ENCODE measurements around the gene FOXC1. TPM values are rescaled to one million over a fixed set of nuclear protein-coding genes. Genes with fewer than 3 reads are reported as not detected.
A peak's percentile ranks its signal among the peaks of the same experiment; 100 is the strongest.

Gene FOXC1
- total and polyA plus RNA-seq, 2 donors from 2014 or later, result 18.0 to 58.5 TPM

GRCh38 chr6:1643830-1644445 is 34.2 kb downstream of the FOXC1 start:
- peak in 1 of 5 donors; percentile 31 for DNase-seq
- intact Hi-C loops (cut with DNase I), result no loop called here

GRCh38 chr6:1644516-1645060 is 34.9 kb downstream of the FOXC1 start:
- Histone ChIP-seq H3K27ac (ENCODE audit: low read depth in 2 of 2, low read length in 2 of 2) (no peak overlapping the region), H3K27me3 (ENCODE audit: control insufficient read depth, insufficient read depth, low read length) (no peaks in the 10 kb centered on the region), H3K36me3 (ENCODE audit: control insufficient read depth in 2 of 3, insufficient read depth in 3 of 3, low read length in 3 of 3) (no peaks in the 10 kb centered on the region), H3K4me1 (ENCODE audit: control insufficient read depth in 2 of 3, insufficient read depth in 2 of 3, low read depth in 1 of 3, low read length in 3 of 3) (no peaks in the 10 kb centered on the region), H3K9me3 (ENCODE audit: control insufficient read depth in 2 of 3, insufficient read depth in 1 of 3, low read length in 3 of 3) (no peaks in the 10 kb centered on the region), H3K4me3 (ENCODE audit: low read length in 3 of 3) (no peak overlapping the region), H3K9ac (ENCODE audit: low read length in 3 of 3) (no peak overlapping the region)
- no peak for TF ChIP-seq CTCF (IDR thresholded peaks at IDR 0.05; ENCODE audit: borderline replicate concordance, extremely low read depth, insufficient read depth)
- intact Hi-C loops (cut with DNase I), result no loop called here
- FAIRE-seq, result no peak
- DNase-seq, result no peak

More at GRCh38 chr6:1643830-1644445, 34.2 kb downstream of the FOXC1 start:
- TF ChIP-seq CTCF (IDR thresholded peaks at IDR 0.05; ENCODE audit: borderline replicate concordance, extremely low read depth, insufficient read depth), result no peak
- no peak overlapping the region for H3K9ac ChIP-seq (ENCODE audit: low read length in 3 of 3)
- H3K4me1 ChIP-seq (ENCODE audit: control insufficient read depth in 2 of 3, insufficient read depth in 2 of 3, low read depth in 1 of 3, low read length in 3 of 3), result no peaks in the 10 kb centered on the region
- no peaks in the 10 kb centered on the region for H3K27me3 ChIP-seq (ENCODE audit: control insufficient read depth, insufficient read depth, low read length)
- H3K36me3 ChIP-seq (ENCODE audit: control insufficient read depth in 2 of 3, insufficient read depth in 3 of 3, low read length in 3 of 3), result no peaks in the 10 kb centered on the region
- H3K27ac ChIP-seq (ENCODE audit: low read depth in 2 of 2, low read length in 2 of 2), result no peak overlapping the region
- H3K9me3 ChIP-seq (ENCODE audit: control insufficient read depth in 2 of 3, insufficient read depth in 1 of 3, low read length in 3 of 3), result no peaks in the 10 kb centered on the region
- no peak for FAIRE-seq
- no peak overlapping the region for H3K4me3 ChIP-seq (ENCODE audit: low read length in 3 of 3)

GRCh38 chr6:1645466-1646185 is 35.9 kb downstream of the FOXC1 start:
- no peak for TF ChIP-seq CTCF (IDR thresholded peaks at IDR 0.05; ENCODE audit: borderline replicate concordance, extremely low read depth, insufficient read depth)
- no peaks in the 10 kb centered on the region for H3K27me3 ChIP-seq (ENCODE audit: control insufficient read depth, insufficient read depth, low read length)
- H3K9me3 ChIP-seq (ENCODE audit: control insufficient read depth in 2 of 3, insufficient read depth in 1 of 3, low read length in 3 of 3), result no peaks in the 10 kb centered on the region
- DNase-seq (no peak), FAIRE-seq (no peak)
- H3K27ac ChIP-seq (ENCODE audit: low read depth in 2 of 2, low read length in 2 of 2), result no peak overlapping the region
- no peaks in the 10 kb centered on the region for H3K36me3 ChIP-seq (ENCODE audit: control insufficient read depth in 2 of 3, insufficient read depth in 3 of 3, low read length in 3 of 3)
- no peaks in the 10 kb centered on the region for H3K4me1 ChIP-seq (ENCODE audit: control insufficient read depth in 2 of 3, insufficient read depth in 2 of 3, low read depth in 1 of 3, low read length in 3 of 3)
- H3K9ac ChIP-seq (ENCODE audit: low read length in 3 of 3), result no peak overlapping the region
- intact Hi-C loops (cut with DNase I), result no loop called here
- no peak overlapping the region for H3K4me3 ChIP-seq (ENCODE audit: low read length in 3 of 3)
